ENCODE data around the gene RIPK1. TPM values are rescaled to one million over a fixed set of nuclear protein-coding genes. Genes with fewer than 3 reads are reported as not detected.
"Not testable (repeated sequence)": the region's sequence is repeated elsewhere in the genome, so short reads cannot be mapped to it uniquely, and the experiment has no call there.

RIPK1 gene
- total RNA-seq (2021) (13.9 and 14.8 TPM in 2 replicates), Bru-seq, nascent RNA (percentile 82 among the genes with signal in this experiment), BruChase-seq, experiment 1, labeled RNA remaining after a 2-hour chase (percentile 79 among the genes with signal in this experiment), BruChase-seq, experiment 2, labeled RNA remaining after a 6-hour chase (percentile 80 among the genes with signal in this experiment)
- long read RNA-seq, full-length matches to known transcripts, result 13 of 18 reads
- long read RNA-seq, partial matches to known transcripts, result 1 of 18 reads
- long read RNA-seq, other reads (novel, unspliced or antisense), result 4 of 18 reads

DNA sequence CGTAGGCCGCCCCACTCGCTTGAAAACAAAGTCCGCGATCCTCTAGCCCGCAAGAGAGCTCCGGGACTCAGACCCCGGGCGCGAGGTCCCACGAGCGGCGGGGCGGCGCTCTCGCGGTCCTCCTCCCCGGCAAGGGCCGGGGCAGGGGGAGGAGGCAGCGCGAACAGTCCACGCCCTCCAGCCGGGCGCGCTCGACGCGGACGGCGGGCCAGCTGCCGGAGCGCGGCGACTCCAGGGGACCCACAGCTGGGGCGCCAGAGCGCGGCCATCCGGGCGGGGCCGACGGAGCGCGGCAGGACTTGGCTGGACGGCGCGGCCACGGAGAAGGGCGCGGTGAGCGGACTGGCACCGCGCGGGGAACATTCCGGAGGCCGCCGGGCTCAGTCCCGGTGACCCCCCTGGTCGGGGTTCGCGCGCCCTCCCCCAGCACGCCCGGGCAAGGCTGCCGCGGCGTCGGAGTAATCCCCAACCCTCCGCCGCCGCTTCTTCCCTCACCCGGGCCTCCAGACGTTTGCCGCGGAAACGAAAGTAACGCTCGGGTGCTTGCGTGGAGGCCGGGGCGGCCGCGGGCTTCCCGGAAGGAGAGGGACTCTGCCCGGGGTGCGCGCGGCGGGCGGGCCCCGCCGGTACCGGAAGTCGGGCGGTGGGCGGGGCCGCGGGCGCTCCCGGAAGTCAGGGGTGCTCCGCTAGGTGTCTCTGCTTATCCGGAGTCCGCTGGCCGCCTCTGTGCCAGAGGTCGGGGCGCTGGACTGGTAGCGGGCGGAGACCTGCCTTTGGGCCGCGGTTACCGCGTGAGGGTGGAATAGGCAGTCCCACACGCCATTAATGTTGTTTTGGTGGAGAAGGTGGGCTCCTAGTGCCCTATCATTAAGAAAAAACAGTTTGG lies at the start of gene RIPK1:
RIPK1 (plus strand) TSS at position 166 of the 886 bp plus-strand sequence. CDS start 8,330 bp downstream, outside the sequence.
- POLR2A ChIA-PET (ENCODE audit: unreplicated experiment), result interaction anchor here (0.6 to 1.0 kb wide), 2 partner anchors 227 to 1743 kb away, joined by 4 to 5 read pairs; partner anchors contain the start of gene SERPINB1
- peaks cover 41% of the 10 kb centered on the region for H3K79me2 ChIP-seq (ENCODE audit: low read depth)
- CTCF ChIA-PET, result interaction anchor here (0.8 to 1.0 kb wide), 2 partner anchors 69 to 1926 kb away, joined by 3 read pairs; partner anchors contain the start of gene NQO2
- H3K4me1 ChIP-seq (replicated peaks; ENCODE audit: insufficient read depth), result peaks cover 11% of the 10 kb centered on the region
- H3K9me3 ChIP-seq (ENCODE audit: insufficient read depth, low read depth), result no peaks in the 10 kb centered on the region
- peak; percentile 70 to 93 for DNase-seq
- no peak for TF ChIP-seq EZH2 (IDR thresholded peaks at IDR 0.05; ENCODE audit: low read depth)
- no peak for TF ChIP-seq CTCF (conservative IDR thresholded peaks at IDR 0.05)
- H3K27ac ChIP-seq, result peak within 1 kb of the TSS; percentile 83
- peak within 1 kb of the TSS; percentile 82 for H2AFZ ChIP-seq
- H4K20me1 ChIP-seq (ENCODE audit: insufficient read depth), result no peaks in the 10 kb centered on the region; the same call in 1 of the 2 replicates
- H3K4me3 ChIP-seq, result peak within 1 kb of the TSS; percentile 89
- intact Hi-C loops (cut with micrococcal nuclease; ENCODE audit: unreplicated experiment), result loop anchor here (2.0 to 10.0 kb wide), 4 partner anchors 49 to 304 kb away; partner anchors contain the start of genes BPHL, PSMG4 and WRNIP1
- H3F3A ChIP-seq (ENCODE audit: insufficient read depth, low read depth), result peaks cover 16% of the 10 kb centered on the region; the same call in 1 of the 2 replicates
- BruUV-seq (replicated peaks), result TSS peak; percentile 97
- no peaks in the 10 kb centered on the region for H3K9me2 ChIP-seq (ENCODE audit: insufficient read depth)
- H3K36me3 ChIP-seq (ENCODE audit: low read depth), result no peaks in the 10 kb centered on the region
- H3K4me2 ChIP-seq, result peak within 1 kb of the TSS; percentile 76
- H3K27me3 ChIP-seq (ENCODE audit: insufficient read depth, low read depth), result no peaks in the 10 kb centered on the region

- no peak overlapping the region for H2AFZ ChIP-seq
- H4K20me1 ChIP-seq (ENCODE audit: insufficient read depth), result no peaks in the 10 kb centered on the region
- no TSS peak for BruUV-seq (replicated peaks)
- CTCF ChIA-PET, result no interaction called here
- TF ChIP-seq EZH2 (IDR thresholded peaks at IDR 0.05; ENCODE audit: low read depth), result no peak
- TF ChIP-seq CTCF (conservative IDR thresholded peaks at IDR 0.05), result no peak
- DNase-seq, result no peak
- H3F3A ChIP-seq (ENCODE audit: insufficient read depth, low read depth), result peaks cover 11% of the 10 kb centered on the region; the same call in 1 of the 2 replicates
- intact Hi-C loops (cut with micrococcal nuclease; ENCODE audit: unreplicated experiment), result no loop called here
- no peaks in the 10 kb centered on the region for H3K36me3 ChIP-seq (ENCODE audit: low read depth)
- no peak overlapping the region for H3K4me3 ChIP-seq
- no peaks in the 10 kb centered on the region for H3K27me3 ChIP-seq (ENCODE audit: insufficient read depth, low read depth)
- POLR2A ChIA-PET (ENCODE audit: unreplicated experiment), result interaction anchor here (1.0 kb wide), 1 partner anchor 10 kb away, joined by 11 read pairs; no protein-coding TSS in a partner anchor
- no peak overlapping the region for H3K4me2 ChIP-seq
- H3K9me2 ChIP-seq (ENCODE audit: insufficient read depth), result no peaks in the 10 kb centered on the region
- H3K27ac ChIP-seq, result no peak overlapping the region
- H3K4me1 ChIP-seq (replicated peaks; ENCODE audit: insufficient read depth), result peaks cover 9% of the 10 kb centered on the region
- peaks cover 10% of the 10 kb centered on the region for H3K79me2 ChIP-seq (ENCODE audit: low read depth)
- H3K9me3 ChIP-seq (ENCODE audit: insufficient read depth, low read depth), result no peaks in the 10 kb centered on the region
Measured at GRCh38 chr6:3019065-3019464, 49.2 kb upstream of the RIPK1 start.

DNA sequence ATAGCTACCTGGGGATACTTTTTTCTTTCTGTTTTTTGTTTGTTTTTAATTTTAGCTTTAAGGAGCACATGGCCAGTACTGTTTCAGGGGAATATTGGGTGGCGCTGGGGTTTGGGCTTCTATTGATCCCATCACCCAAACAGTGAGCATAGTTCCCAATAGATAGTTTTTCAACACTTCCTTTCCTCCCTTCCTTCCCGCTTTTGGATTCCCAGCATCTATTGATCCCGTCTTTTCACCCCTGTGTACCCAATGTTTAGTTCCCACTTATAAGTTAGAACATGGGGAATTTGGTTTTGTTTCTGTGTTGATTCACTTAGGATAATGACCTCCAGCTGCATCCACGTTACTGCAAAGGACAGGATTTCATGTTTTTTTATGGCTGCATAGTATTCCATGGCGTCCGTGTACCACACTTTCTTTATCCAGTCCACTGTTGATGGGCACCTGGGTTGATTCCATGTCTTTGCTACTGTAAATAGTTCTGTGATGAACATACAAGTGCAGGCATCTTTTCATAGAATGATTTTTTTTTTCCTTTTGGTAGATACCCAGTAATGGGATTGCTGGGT lies 48.5 kb upstream of the RIPK1 start:
- CTCF ChIA-PET, result interaction anchor here (0.7 kb wide), 1 partner anchor 20 kb away, joined by 3 read pairs; no protein-coding TSS in a partner anchor
- no peak overlapping the region for H2AFZ ChIP-seq
- no TSS peak for BruUV-seq (replicated peaks)
- H3K9me2 ChIP-seq (ENCODE audit: insufficient read depth), result no peaks in the 10 kb centered on the region
- H3K4me3 ChIP-seq, result no peak overlapping the region
- peaks cover 14% of the 10 kb centered on the region for H3K4me1 ChIP-seq (replicated peaks; ENCODE audit: insufficient read depth)
- no peak for TF ChIP-seq EZH2 (IDR thresholded peaks at IDR 0.05; ENCODE audit: low read depth)
- TF ChIP-seq CTCF (conservative IDR thresholded peaks at IDR 0.05), result no peak
- H3K36me3 ChIP-seq (ENCODE audit: low read depth), result no peaks in the 10 kb centered on the region
- no peaks in the 10 kb centered on the region for H3K27me3 ChIP-seq (ENCODE audit: insufficient read depth, low read depth)
- no peaks in the 10 kb centered on the region for H3K9me3 ChIP-seq (ENCODE audit: insufficient read depth, low read depth)
- POLR2A ChIA-PET (ENCODE audit: unreplicated experiment), result interaction anchor here (0.6 to 1.0 kb wide), 2 partner anchors 9 to 19 kb away, joined by 3 to 11 read pairs; no protein-coding TSS in a partner anchor
- peaks cover 13% of the 10 kb centered on the region; the same call in 1 of the 2 replicates for H3F3A ChIP-seq (ENCODE audit: insufficient read depth, low read depth)
- DNase-seq, result no peak
- H3K27ac ChIP-seq, result no peak overlapping the region
- H4K20me1 ChIP-seq (ENCODE audit: insufficient read depth), result no peaks in the 10 kb centered on the region
- H3K79me2 ChIP-seq (ENCODE audit: low read depth), result peaks cover 10% of the 10 kb centered on the region
- no peak overlapping the region for H3K4me2 ChIP-seq
- intact Hi-C loops (cut with micrococcal nuclease; ENCODE audit: unreplicated experiment), result no loop called here

DNA sequence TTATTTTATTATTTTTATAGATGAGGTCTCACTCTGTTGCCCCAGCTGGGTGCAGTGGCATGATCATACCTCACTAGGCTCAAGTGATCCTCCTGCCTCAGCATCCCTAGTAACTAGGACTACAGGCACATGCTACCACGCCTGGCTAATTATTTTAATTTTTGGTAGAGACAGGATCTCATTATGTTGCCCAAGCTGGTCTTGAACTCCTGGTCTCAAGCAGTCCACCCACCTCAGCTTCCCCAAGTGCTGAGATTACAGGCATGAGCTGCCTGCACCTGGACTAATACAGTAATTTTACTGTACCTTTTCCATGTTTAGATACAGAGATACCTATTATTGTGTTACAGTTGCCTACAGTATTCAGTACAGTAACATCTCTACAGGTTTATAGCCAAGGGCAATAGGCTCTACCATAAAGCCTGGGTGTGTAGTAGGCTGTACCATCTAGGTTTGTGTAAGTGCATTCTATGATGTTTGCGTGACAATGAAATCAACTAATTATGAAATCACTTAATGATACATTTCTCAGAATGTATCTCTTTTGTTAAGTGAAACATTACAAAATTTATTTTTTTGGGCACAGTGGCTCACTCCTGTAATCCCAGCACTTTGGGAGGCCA lies 47.2 kb upstream of the RIPK1 start:
- H3K4me2 ChIP-seq; H3K4me3 ChIP-seq; DNase-seq; H3K9me2 ChIP-seq (ENCODE audit: insufficient read depth); H2AFZ ChIP-seq; intact Hi-C loops (cut with micrococcal nuclease; ENCODE audit: unreplicated experiment); H3K27ac ChIP-seq; H4K20me1 ChIP-seq (ENCODE audit: insufficient read depth); H3K27me3 ChIP-seq (ENCODE audit: insufficient read depth, low read depth); H3K36me3 ChIP-seq (ENCODE audit: low read depth); H3K9me3 ChIP-seq (ENCODE audit: insufficient read depth, low read depth); CTCF ChIA-PET; H3K79me2 ChIP-seq (ENCODE audit: low read depth): not testable (repeated sequence)
- TSS peak; percentile 6 for BruUV-seq (replicated peaks)
- peaks cover 13% of the 10 kb centered on the region; the same call in 1 of the 2 replicates for H3F3A ChIP-seq (ENCODE audit: insufficient read depth, low read depth)
- H3K4me1 ChIP-seq (replicated peaks; ENCODE audit: insufficient read depth), result peaks cover 16% of the 10 kb centered on the region
- POLR2A ChIA-PET (ENCODE audit: unreplicated experiment), result interaction anchor here (0.6 to 0.7 kb wide), 2 partner anchors 11 to 145 kb away, joined by 3 to 5 read pairs; no protein-coding TSS in a partner anchor

Data from PC-9 (cell line).